Measurements from ENCODE around the gene PGLYRP1.

The PGLYRP1 gene

GRCh38 chr19:45999653-46000121 lies 23.2 kb downstream of the PGLYRP1 start:
- ATAC-seq, result no peak

GRCh38 chr19:45998834-45999233 lies 24.0 kb downstream of the PGLYRP1 start:
- no peak for ATAC-seq

DNA sequence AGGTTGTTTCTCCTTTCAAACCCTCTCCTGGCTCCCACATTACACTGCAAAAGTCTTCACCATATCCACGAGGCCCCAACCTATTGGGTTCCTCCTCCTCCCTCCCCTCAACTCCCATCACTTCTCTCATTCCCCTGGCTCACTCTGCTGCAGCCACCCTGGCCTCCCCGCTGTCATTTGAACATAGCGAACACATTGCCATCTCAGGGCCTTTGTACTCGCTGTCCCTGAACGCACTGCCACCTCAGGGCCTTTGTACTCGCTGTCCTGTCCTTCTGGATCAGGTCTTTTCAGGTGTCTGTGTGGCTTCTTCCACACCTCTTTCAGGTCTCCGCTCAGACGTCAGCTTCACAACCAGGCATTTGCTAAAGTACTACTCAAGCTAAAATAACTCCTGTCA lies 25.9 kb downstream of the PGLYRP1 start:
- ATAC-seq, result no peak

GRCh38 chr19:45995715-45996385 lies 27.0 kb downstream of the PGLYRP1 start:
- no peak for ATAC-seq

DNA sequence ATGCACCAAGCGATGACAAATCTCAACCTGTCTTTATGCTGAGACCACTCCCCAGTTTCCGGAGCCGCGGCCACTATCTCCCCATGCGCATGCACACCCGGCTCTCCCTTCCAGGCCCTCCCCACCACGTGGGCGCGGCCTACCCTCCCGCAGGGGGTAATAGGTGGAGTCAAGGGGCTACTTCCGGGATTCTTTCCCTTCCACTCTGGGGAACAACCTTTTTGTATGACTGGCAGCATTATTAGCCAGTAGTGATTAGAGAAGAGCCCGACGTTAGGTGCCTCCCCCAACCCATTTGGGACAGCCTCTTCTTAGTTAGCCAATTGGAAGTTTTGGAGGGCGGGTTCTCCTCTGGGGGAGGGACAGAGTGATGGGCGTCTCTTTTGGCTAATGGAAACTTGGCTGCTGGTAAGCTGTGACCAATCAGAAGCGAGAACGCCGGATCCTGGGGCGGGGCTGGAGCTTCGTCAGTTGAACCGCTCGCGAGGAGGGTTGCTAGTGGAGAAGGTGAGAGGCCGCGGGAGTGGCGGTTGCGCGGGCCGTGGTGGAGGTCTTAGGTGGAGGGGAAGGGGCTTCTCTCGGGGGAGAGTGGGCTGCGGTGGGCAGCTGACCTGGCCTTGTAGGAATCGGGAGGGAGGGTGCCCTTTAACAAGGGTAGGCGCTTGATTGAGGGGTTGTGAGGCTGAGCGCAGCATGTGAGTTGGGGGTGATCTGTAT lies 27.7 kb downstream of the PGLYRP1 start, which contains the start of gene CCDC61:
Gene CCDC61, plus strand, starts transcription at position 470 of the 717 bp plus-strand sequence. CDS start 7,552 bp downstream, outside the sequence.
- ATAC-seq, result peak; percentile 97 to 98

- peak; percentile 0 for ATAC-seq
These were observed 28.3 kb downstream of the PGLYRP1 start for GRCh38 chr19:45994456-45994997.

DNA sequence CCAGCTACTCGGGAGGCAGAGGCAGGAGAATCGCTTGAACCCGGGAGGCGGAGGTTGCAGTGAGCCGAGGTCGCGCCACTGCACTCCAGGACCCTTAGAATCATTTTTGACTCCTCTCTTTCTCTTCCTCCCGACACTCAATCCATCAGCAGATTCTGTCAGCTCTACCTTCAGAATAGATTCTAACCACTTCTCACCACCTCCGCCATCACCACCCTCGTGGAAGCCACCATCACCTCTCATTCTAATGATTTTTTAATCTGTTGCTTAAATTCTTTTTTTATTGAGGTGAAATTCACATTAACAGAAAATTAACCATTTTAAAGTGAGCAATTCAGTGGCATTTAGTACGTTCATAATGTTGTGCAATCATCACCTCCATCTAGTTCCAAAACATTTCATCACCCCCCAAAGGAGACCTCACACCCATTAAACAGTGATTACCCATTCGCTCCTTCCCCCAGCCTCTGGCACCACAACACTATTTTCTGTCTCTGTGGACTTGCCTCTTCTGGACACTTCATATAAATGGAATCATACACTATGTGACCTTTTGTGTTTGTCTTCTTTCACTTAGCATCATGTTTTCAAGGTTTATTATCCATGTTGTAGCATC lies 32.6 kb downstream of the PGLYRP1 start:
- ATAC-seq, result no peak

- no peak for ATAC-seq
These were observed 37.5 kb downstream of the PGLYRP1 start for GRCh38 chr19:45985321-45985720.

DNA sequence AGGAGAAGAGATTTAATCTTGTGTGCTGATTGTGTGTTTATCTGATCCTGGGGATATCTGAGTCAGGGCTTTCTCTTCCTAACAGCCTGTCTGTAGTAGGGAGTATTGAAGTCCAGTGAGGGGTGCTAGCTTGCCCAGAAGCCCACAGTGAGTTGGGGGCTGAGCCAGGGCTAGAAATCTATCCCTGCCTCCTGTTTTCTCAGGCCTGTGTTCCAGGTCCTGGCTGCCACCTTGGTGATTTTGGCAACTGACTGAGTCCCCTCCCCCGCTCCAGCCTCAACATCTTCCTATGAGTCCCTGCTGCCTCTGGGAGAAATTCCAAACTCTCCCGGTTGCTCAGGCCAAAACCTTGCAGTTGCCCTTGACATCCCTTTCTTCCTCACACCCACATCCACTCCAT lies 41.5 kb downstream of the PGLYRP1 start:
- ATAC-seq, result no peak

GRCh38 chr19:45978156-45978555 lies 44.7 kb downstream of the PGLYRP1 start:
- ATAC-seq, result no peak

GRCh38 chr19:45976178-45976577 lies 46.7 kb downstream of the PGLYRP1 start:
- no peak for ATAC-seq

DNA sequence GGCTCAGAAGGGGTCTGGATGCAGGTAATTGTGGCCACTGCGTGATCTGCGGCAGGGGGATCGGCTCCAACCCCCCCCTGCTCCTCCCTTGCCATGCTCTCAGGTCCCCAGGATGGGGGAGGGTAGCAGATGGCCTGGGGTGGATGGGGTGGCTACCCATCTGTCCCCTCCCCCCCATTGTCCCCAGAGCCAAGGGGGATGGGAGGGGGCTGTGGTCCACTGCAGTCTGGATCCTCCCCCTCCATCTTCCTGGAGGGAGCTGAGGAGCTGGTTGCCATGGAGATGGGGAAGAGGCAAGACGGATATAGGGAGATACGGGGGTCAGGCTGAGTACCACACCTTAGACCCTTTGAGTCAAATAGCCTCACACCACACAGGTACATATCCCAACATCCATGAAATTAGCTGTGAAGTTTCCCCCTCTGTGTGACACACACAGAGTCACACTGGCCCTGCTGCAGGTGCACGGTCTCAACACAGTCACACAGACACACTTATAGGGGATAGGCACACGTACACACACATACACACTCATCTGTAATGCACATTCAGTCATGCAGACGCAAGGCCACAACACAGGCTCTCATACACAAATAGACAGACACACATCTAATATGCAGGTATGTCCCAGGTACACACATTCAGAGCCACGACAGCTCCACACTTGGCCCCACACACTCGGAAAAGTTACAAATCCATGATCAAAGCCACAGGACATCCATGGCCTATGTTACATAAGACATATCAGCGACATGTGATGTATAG lies 47.4 kb downstream of the PGLYRP1 start:
- ATAC-seq, result no peak

- ATAC-seq, result no peak
These were observed 49.1 kb downstream of the PGLYRP1 start, which contains the start of gene NOVA2 for GRCh38 chr19:45973553-45974338. NOVA2 (minus strand) TSS chr19:45973865; CDS start chr19:45973351, 514 bp downstream.

GRCh38 chr19:45972947-45973540 lies 49.8 kb downstream of the PGLYRP1 start:
- no peak for ATAC-seq

DNA sequence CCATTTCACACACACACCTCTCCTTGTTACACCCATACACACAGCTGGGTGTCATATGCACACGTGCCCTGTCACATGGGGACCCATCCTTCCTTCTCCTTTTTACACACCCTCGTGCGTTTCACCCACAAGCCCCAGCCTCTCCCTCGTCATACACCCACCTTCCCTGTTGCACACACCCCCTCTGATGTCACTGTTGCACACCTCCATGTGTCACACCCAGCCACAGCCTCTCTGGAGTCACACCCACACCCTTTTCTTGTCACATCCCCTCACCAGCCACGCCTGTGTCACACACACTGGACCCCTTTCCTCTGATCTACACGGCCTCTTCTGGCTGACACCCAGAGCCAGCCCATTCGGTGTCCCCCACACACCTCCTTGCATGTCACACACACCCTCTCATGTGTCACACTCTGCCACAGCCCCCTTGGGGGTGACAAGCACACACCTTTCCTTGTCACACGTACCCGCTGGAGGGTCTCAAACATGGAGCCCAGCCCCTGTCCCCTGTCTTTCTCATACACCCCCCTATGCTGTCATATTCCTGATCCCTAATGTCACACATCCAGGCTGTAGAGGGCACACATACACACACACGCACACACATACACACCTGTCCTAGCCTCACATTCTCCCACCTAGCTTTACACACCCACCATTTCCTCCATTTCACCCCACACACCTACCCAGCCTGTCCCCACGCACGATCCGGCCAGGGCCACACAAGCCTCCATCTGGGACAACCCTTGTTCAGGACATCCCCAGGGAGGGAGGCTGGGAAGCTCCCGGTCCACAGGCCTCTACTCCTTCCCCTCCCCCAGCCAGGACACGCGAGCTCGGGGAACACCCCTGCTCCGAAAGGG lies 50.5 kb downstream of the PGLYRP1 start:
- ATAC-seq, result peak; percentile 55 to 65

DNA sequence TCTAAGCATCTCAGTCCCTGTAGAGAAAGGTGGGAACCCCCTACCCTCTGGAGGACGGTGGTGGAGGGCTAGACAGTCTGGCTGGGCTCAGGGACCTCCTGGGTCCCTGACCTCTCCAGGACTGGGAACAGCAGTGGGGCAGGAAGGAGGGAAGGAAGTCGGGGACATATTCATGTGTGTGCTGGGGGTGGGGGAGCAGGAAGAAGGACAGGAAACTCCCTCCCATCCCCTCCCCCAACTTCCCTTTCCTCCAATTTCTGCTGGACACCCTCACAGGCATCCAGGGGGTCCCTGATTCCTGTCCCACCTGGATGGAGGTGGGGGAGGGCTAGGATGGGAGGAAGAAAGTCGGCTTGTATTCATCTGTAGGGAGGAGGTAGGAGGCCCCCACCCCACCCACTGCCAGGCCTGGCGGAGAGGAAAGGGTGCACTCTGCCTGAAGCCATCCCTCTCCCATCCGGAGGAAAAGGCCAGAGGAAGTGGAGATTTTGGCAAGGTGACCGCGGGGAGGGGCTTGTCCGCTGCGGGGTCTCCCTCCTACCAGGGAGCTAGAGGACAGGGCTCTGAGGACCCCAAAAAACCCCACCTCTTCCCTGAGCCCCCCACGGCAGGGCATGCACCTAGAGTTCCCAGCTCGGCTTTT lies 51.5 kb downstream of the PGLYRP1 start:
- ATAC-seq, result no peak

DNA sequence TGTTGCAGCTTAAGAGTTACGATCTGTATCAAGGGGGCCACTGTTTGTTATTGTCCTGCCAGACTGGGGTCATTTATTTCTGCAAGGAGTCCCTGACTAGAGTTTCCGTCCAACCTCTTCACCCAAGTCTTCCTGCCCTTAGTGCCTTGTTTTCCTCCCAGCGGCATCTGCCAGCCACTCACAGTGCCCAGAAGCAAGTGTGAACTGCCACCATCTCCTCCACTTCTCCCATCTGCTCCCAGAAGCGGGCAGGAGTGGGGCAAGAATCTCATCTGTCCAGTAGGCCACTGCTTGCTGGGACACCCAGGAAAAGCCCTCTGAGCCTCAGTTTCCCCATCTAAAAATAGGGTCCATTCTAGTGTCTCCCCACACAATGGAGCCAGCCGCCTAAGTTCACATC lies 53.2 kb downstream of the PGLYRP1 start:
- ATAC-seq, result no peak

Data from activated CD4-positive, CD25-positive, alpha-beta regulatory T cell treated with anti-CD3 and anti-CD28 coated beads, Interleukin-2, amount 50 U/mL, for 24 hours (primary cell).